GM18520 (cell line): ENCODE data around the gene NCOA7.
"Not testable (repeated sequence)": the region's sequence is repeated elsewhere in the genome, so short reads cannot be mapped to it uniquely, and the experiment has no call there.

Experiments
- ATAC-seq: cut with Tn5 transposase; IDR thresholded peaks from one replicate; pipeline ENCODE4 v1.9.1; 2021; ENCODE audit not compliant: unreplicated experiment

Gene NCOA7

GRCh38 chr6:125943528-125944433 is 153.0 kb downstream of the NCOA7 start:
- no peak for ATAC-seq

- ATAC-seq: no peak
Measured at GRCh38 chr6:125944434-125944816, 153.7 kb downstream of the NCOA7 start.

GRCh38 chr6:125944896-125945295 is 154.1 kb downstream of the NCOA7 start:
- no peak for ATAC-seq

- no peak for ATAC-seq
Measured at GRCh38 chr6:125945378-125946141, 154.8 kb downstream of the NCOA7 start.

- ATAC-seq: no peak
Measured at GRCh38 chr6:125947615-125948014, 156.9 kb downstream of the NCOA7 start.

- ATAC-seq: no peak
Measured at GRCh38 chr6:125948455-125948854, 157.7 kb downstream of the NCOA7 start.

- no peak for ATAC-seq
Measured at GRCh38 chr6:125949069-125949468, 158.3 kb downstream of the NCOA7 start.

- no peak for ATAC-seq
Measured at GRCh38 chr6:125950293-125950692, 159.5 kb downstream of the NCOA7 start.

- ATAC-seq: not testable (repeated sequence)
Measured at GRCh38 chr6:125950716-125951115, 160.0 kb downstream of the NCOA7 start.

GRCh38 chr6:125951323-125951722 is 160.6 kb downstream of the NCOA7 start:
- ATAC-seq: no peak

- ATAC-seq: no peak
Measured at GRCh38 chr6:125952764-125953501, 162.2 kb downstream of the NCOA7 start.

- no peak for ATAC-seq
Measured at GRCh38 chr6:125953502-125953875, 162.7 kb downstream of the NCOA7 start.

- no peak for ATAC-seq
Measured at GRCh38 chr6:125954735-125955339, 164.1 kb downstream of the NCOA7 start.

- no peak for ATAC-seq
Measured at GRCh38 chr6:125955973-125956372, 165.2 kb downstream of the NCOA7 start.

GRCh38 chr6:125956506-125957390 is 166.0 kb downstream of the NCOA7 start, which contains the start of gene HINT3:
Gene HINT3, plus strand, starts transcription at chr6:125956770. Its CDS starts 208 bp downstream, at chr6:125956978.
- peak; percentile 97 for ATAC-seq

- no peak for ATAC-seq
Measured at GRCh38 chr6:125957391-125957693, 166.6 kb downstream of the NCOA7 start.

GRCh38 chr6:125957845-125958244 is 167.1 kb downstream of the NCOA7 start:
- ATAC-seq: no peak

- ATAC-seq: no peak
Measured at GRCh38 chr6:125959041-125959440, 168.3 kb downstream of the NCOA7 start.

- no peak for ATAC-seq
Measured at GRCh38 chr6:125961117-125961516, 170.4 kb downstream of the NCOA7 start.

GRCh38 chr6:125962900-125963497 is 172.2 kb downstream of the NCOA7 start:
- ATAC-seq: no peak
